NCI-H1105 treated with DMSO at 0.1 percent for 48 hours (cell line): Measurements from ENCODE around the gene CABP7.

ENCODE experiments used
- DNase-seq: peaks from one replicate; lab custom pipeline; 2025; lab: John Stamatoyannopoulos, UW

Gene CABP7

DNA sequence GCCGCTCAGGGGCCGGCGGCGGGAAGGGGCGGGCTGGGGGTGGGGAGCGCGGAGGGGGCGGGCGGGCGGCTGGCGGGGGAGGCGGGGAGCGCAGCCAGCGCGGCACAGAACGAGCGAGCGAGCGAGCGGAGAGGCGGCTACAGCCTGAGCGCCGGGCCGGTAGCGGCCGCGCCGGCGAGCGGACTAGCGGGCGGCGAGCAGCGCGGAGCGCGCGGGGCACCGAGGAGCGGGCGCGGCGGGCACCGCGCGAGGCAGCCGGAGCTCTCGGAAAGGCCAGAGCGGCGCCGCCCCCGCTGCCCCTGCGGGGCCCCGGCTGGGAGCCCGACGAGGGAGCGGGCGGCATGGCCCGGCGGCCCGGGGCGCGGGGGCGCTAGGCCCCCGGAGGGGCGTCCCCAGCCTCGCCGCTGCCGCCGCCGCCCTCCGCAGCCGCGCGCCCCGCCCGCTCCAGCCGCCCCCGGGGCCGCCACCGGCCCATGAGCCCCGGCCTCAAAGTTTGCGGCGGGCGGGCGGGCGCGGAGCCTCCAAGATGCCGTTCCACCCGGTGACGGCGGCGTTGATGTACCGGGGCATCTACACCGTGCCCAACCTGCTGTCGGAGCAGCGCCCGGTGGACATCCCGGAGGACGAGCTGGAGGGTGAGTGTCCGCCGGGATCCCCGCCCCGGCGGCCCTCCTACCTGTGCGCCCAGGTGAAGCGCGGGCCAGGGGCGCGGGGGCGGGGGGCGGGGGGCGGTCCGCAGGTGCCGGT is at the start of gene CABP7:
TSS of gene CABP7 (plus strand) at position 105 of the 747 bp plus-strand sequence. CDS start at position 527, 422 bp downstream.
- peak; percentile 4 for DNase-seq

DNA sequence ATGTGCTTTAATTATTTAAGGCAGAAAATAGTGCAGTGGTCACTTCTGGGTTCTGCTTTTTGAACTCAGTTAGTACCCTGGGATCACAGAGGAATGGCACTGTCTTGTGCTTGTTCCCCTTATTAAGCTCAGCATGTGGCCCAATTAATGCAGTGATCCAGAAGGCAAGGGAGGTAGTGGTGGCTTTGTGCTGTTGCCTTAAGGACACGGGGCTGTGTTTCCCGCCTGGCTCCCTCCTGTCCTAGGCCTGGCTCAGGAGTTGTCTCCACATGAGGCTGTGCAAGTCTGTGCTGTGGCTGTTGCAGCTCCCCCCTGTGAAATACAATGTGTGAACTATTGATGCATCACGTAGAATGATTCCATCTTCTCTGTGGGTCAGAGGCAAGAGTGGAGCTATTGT is 49.2 kb upstream of the CABP7 start:
- DNase-seq = no peak

DNA sequence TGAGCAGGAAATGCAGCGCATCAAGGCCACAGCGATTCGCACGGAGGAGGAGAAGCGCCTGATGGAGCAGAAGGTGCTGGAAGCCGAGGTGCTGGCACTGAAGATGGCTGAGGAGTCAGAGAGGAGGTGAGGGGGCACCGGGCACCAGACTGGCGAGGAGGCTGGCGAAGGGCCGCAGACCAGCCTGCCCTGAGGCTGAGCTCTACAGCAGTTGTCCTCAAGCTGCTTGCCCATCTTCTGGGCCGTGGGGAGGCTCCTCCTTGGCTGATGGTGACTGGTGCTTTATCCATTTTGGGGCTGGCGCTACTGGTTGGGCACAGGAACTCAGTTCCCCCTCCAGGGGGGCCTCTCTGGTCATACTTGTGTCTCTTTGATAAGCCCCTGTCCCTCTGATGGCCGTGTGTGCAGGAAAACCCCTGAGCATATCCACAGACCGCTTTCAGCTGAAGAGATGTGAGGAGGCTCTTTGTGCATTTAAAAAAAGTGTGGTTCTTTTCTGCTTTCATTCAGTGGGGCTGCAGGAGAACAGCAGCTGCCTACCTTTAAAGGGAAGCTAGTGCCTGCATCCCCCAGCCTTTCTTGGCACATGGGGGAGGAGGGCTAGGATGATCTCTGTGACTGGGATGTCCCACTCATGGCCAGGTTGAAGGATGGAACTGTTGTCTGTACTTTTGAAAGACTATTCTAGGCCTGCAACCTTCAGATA is 46.3 kb upstream of the CABP7 start:
- no peak for DNase-seq

DNA sequence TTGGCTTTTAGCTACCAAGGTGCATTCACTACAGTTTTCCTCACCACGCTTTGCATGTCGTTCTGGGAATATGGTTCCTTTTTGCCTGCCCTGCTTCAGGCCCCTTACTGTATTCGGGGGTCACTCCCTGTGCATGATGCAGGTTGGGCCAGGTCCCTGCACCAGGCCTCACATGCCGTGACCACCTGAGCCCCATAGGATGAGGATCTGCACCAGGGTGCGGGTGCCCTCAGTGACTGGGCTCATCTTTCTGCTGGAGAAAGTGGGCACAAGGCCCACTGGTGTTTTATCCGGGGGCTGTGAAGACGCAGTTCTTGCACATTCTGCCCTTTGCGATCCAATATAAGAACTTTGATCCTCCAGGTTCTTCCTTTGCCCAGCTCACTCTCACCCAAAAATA is 45.7 kb upstream of the CABP7 start:
- DNase-seq = no peak

DNA sequence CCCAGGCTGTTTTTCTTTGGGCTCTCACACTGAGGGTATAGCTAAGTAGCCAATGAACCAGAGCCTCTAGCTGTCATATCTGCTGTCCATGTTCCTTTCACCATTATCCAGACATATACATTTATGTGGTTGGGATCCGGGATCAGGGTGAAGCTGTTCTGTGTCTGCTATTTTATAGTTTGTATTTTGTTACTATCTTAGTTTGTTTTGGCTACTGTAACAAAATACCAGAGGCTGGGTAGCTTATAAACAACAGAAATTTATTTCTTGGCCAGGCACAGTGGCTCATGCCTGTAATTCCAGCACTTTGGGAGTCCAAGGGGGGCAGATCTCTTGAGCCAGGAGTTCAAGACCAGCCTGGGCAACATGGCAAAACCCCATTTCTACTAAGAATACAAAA is 40.5 kb upstream of the CABP7 start:
- no peak for DNase-seq

DNA sequence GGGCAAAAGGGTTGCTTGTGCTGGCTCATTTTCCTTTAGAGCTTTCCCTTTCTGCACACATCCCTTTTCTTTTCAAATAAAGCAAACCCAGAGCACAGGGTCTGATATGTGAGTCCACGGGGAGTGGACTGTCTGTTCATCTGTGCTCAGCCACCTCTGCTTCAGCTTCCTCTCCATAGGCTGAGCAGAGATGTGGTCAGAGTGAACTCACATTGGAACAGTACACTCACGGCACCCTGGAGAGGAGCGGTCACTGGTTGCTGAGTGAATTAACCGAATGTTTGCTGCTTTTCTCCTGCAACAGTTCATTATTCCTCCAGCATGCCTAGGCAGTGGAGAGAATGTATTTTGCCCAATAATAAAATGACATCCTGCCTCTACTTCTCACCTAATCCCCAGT is 36.3 kb upstream of the CABP7 start:
- DNase-seq = no peak

DNA sequence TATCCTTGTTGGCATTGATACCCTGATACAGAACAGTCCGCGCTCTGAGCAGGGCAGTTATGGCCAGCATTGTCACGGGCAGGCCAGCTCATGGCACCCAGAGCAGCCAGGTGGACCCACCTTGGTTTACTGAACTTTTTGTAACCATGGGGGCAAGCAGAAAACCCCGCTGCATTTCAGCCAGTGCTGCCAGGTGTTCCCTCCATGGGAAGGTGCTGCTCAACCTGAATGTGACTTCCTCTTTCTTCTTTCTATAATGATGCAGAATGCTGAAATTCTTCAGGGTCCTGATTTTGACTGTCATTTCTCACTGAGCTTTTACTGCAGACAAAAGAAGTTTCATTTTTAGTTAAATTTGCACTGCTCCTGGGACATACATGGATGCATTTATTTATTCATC is 35.6 kb upstream of the CABP7 start:
- DNase-seq = no peak

DNA sequence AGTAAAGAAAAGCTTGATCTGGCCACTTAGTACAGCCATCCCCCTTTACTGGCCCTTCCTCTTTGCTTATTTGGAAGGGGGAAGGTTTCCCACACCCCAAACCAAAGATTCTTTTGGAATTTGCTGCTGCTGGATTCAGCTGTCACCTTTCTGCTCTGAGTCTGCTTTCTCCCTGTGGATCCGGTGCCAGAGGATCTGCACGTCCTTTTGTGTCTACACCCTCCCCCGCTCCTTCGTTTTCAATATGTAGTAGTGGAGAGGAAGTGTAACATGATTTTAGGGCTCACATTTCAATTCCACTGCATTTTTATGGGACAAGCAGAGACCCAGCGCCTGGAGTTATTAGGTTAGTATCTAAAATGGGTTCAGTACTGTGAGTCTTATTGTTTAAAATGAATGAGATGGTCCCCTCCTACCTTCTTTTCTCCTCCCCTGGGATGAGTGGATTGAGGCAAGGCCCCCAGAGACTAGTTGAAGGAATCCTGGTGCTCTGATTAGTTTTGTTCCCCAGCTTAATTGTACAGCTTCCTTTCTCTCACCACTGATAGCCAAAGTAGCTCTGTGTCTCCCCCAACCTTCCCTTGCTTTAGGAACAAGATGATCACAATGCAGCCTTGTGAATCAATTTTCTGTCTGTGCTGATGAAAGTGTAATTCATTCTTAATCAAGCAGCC is 30.5 kb upstream of the CABP7 start:
- DNase-seq = no peak

DNA sequence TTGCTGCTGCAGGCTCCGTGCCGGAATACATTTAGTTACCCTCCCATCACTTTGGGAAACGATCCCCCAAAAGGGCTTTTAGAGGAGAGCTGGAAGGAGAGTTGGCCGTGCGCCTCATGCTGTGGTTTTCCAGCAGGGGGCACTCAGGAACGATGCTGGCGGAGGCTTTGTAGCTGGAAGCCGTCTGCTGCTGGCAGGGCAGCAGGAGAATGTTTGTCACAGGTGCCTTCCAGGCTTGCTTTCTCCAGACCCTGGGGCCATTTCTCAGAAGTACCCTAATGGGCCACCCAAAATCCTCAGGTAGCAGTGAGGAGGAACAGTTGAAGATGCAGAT is 30.0 kb upstream of the CABP7 start:
- DNase-seq = peak; percentile 46

DNA sequence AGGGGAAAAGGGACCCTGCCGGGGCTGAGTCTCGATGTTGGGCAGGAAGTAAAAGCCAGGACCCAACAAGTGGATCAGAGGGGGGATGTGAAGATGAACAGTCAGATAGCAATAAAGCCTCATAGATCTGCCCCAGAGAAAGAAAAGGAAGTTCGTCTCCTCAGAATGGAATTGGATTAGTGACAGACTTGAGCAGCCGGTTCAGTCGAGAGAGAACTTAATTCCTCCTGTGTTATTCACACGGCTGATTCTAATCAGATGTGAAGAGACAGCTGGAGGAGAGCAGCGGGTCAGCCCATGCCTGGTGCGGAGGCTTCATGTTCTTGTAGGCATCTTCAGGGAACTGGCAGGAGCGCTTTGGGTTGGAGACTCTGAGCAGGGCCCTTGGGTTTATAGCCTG is 29.3 kb upstream of the CABP7 start:
- DNase-seq = no peak

DNA sequence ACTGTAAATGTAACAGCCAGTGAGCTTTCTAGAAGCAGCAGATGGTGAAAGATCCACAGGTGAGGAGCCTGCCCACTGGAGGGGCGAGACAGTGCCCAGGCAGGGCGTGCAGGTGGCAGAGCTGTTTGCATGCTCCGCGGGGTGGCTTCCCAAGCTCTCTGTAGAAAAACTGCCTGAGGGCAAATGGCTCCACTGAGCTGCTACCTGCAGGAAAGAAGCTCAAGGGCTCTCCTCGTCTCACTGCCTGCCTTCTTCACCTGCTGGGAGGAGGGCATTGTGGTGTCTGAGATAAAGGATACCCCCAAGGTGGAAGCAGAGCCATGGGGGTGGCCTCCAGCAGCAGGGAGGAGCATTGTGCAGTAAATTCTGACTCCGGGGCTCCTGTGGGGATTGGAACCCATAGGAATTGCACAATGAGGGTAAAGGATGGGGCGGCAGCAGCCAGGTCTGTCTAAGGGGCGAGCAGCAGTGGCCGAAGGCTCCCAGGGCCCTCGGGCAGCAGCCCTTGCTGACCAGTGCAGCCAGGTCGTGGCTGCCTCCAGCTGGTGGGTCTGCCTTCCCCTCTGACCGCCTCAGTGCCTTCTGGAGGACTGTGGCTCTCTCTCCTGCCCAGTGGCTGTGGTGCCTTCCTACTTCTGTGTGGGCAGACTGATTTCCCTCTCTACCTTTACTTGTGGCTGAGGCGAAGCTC is 28.0 kb upstream of the CABP7 start:
- peak; percentile 3 for DNase-seq

DNA sequence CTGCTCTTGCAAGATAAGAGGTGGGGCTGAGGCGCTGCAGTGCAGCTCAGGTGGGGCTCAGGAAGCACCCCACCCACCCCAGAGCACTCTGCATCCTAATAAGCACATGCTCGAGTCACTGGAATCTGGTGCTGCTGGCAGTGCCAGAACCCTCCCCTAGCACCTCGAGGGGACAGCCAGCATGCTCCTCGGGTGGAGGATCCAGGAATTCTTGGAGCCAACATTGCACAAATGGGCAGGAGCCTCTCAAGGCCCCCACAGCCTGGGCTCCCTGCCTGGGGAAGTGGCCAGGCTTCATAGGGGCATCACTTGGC is 27.5 kb upstream of the CABP7 start:
- DNase-seq = no peak

DNA sequence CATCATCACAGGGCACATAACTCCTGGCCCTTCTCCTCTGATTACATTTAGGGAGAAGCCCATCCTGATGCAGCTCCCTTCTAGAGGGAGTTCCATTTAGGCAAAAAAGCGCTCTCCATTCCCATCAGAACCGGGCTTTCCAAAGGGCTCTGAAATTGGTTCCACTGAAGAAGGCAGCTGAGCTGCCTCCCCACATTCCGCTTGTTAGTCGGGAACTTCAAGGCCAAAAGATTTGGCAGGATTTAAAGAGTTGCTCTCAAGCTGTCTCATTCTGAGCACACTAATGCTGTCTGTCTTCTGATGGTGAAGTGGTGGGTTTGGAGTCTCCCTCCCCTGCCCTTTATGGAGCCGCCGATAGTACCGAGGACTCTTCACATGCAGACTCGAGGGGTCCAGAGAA is 26.6 kb upstream of the CABP7 start:
- DNase-seq = no peak

DNA sequence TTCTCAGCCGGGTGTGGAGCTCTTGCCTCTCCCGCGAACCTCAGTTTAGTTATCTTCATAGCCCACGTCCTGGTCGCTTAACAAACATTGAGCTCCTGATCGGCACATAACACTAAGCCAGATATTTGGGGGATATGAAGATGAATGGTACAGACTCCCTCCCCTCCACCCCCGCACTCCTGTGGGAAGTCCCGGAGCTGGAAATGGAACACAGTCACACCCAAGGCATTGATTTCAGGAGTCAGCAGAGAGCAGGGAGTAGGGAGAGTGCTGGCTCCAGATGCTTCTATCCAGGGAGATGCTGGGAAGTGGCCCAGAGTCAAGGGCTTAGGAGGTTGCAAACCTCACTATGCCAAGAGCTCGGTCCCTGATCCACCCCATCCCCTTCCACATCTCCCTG is 26.1 kb upstream of the CABP7 start:
- no peak for DNase-seq

DNA sequence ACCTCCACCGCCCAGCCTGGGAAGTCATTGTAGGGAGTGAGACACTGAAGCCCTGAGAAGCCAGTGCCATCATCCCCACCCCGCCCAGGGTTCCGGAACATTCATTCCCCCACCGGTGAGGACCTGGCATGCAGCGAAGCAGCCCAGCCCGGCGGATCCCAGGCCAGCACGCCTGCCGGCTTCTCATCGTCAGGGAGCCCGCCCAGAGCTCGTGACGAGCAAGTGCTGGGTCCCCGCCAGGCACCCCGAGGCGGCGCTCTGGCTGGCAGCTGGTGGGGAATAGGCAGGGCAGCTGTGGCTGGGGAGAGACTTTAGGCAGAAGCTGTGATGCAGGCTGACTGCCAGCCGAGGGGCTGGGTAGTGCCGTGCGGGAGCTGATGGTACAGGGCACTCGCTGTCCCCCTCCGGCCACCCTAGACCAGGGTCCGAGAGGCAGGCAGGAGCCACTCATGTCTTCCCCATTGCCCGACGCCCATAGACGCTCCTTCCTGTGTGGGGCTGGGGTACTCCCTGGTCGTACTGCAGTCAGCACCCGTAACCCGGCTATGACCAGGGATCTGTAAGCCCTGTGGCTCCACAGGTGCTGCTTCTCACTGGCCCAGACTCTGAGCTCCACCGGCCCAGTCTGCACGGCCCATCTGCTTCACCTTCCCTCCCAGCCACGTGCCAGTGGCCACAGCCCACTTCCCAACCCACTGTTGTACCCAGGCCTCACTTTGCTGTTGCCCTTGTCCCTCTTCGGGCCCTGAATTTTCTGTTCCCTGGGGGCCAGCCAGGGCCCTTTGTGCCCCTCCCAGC is 24.5 kb upstream of the CABP7 start:
- DNase-seq = peak; percentile 69

DNA sequence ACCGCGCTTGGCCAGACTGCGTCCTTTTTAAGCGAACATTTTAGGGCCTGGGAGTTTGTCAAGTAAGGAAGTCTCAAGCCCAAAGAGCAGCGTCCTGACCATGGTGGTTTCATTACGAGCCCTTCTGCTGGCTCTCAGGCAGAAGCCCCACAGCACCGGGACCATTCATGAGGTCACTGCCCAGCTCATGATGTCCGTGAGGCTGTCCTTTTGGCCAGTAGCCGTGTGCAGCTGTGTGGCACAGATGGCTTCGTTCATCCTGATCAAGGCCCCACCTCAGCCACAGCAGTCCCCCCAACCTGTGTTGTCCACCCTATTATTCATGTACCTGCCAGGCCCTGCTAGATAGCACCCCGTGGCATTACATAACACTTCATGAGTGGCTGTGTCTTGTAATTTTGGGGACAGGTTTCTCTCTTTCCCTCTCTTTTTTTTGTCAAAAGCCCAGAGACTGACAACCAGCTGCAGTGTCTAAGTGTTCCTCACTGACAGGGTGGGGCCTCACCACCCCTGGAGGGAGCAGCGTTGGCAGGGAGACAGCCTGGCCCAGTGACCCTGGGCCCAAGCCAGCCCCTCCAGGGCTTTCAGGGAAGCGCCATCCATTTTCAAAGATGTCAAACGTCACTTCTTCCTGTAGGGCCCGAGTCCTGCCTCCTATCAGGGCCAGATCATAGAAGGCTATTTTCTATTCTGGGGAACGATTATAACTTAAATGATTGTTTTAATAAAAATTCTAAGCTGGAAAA is 21.8 kb upstream of the CABP7 start:
- no peak for DNase-seq

DNA sequence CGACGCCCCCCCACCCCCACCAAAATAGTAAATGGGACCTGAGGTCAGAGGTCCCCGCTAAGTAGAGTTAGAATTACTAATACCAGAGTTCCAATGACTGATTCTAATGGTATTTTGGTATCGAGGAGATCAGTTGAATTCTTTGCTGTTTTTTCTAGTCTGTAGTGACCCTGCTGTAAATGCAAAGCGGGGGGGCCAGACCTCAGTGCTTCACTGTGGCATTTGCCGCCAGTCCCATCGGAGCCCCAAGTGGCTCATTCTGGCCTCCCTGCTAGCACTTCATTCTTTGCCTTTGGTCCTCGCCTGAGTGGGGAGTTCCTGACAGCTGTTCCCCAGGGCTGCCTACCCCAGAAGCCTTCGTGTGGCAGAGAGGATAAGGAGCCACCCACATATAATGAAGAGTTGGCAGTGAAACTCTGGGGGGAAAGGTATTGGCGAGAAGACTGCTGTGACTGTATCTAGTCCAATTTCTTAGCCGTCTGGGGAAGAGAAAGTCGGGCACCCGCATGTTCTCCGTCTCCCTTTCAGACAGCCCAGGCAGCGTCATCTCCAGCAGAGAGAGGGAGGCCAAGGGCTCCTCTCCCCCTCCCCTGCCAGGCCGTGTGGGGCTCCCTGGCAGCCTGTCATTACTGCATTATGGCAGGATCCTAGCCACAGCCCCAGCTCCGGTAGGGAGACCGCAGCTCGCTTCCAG is 19.4 kb upstream of the CABP7 start:
- peak; percentile 60 for DNase-seq

DNA sequence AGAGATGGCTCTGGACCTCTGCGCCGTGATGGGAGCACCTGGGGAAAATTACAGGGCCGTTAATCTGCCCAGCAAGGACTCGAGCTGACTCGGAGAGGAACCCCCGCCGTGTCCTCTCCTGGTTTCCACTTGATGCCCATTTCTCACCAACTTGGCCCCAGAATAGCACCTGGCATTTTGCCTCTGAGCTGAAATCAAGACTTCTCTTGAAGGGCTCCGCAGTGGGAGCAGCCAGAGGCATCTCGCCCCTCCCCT is 19.0 kb upstream of the CABP7 start:
- peak; percentile 60 for DNase-seq

DNA sequence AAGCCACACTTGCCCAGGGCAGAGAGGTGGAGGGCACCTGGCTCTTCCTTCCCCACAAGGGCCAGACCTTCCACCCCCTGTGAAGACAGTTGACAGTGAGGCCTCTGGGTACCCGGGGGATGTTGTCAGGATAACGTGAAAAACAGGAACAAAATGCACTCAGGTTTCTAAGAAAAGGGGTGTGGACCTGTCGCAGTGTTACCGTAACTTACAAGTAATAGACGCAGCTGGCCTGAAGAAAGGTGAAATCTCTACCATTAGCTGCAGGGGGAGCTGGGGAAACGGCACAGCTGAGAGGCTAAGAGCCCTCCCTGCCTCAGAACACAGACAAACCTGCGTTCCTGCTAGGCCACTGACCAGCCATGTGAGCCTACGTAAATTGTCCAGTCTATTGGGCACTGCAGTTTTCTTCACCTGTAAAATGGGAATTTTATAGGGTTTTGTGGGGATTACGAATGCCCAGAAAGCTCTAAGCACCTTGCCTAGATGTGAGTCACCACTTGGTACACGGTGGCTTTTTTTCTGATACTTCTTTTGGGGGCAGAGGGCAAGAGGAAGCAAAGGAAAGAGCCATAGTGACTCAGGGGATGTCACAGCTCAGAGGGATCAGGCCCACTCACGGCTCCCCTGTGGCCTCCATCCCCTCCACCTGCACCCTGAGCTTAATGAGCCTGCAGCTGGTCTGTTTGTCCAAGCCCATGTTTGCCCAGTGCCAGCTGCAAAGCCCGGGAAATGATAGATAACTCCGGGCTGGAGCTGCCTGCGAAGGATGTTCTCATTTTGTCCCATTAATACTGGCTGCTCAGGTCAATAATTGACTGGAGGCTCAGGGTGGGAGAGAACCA is 18.4 kb upstream of the CABP7 start:
- DNase-seq = peak; percentile 60
